Gastrocnemius medialis (tissue), 4 donors: Measurements from ENCODE around the gene LIPH. TPM values are rescaled to one million over a fixed set of nuclear protein-coding genes. Genes with fewer than 3 reads are reported as not detected.

Source experiments
- ATAC-seq, 2 donors: fragments of 150-250 bp; one replicate each; pipeline ENCODE4 v1.9.1; 2016
- DNase-seq, 2 donors: peaks; one replicate each; pipeline ENCODE4 v3.0.0-alpha.2; 2019
- H3K27ac ChIP-seq, 4 donors: fragments of 200-600 bp; sonication (generic); 1 replicate in 1 of 4; 2 replicates in 3 of 4; pipeline ENCODE4 v1.5.1; 2016 to 2018; ENCODE audit warnings: mild to moderate bottlenecking in 2 of 4, moderate library complexity in 1 of 4
- H3K27me3 ChIP-seq, 3 donors: fragments of 200-600 bp; sonication (generic) in 2 of 3; 1 replicate in 1 of 3; 2 replicates in 2 of 3; pipeline versions ENCODE4 v1.5.1 to v1.6.0; 2016 to 2019; ENCODE audit warnings: mild to moderate bottlenecking in 1 of 3, moderate library complexity in 1 of 3
- H3K36me3 ChIP-seq, 2 donors: fragments of 200-600 bp; sonication (generic) in 1 of 2; one replicate each; pipeline ENCODE4 v1.5.1; 2017 to 2018
- H3K4me1 ChIP-seq, 2 donors: fragments of 200-600 bp; sonication (generic) in 1 of 2; one replicate each; pipeline ENCODE4 v1.5.1; 2016 to 2017; ENCODE audit warnings: mild to moderate bottlenecking in 2 of 2
- H3K4me3 ChIP-seq, 4 donors: fragments of 200-600 bp; sonication (generic) in 3 of 4; 1 replicate in 1 of 4; 2 replicates in 3 of 4; pipeline ENCODE4 v1.5.1; 2016 to 2019; ENCODE audit warnings: mild to moderate bottlenecking in 2 of 4
- H3K9me3 ChIP-seq, 3 donors: fragments of 200-600 bp; sonication (generic) in 2 of 3; 1 replicate in 1 of 3; 2 replicates in 2 of 3; pipeline ENCODE4 v1.5.1; 2016 to 2019
- POLR2A ChIP-seq, 2 donors: fragments of 450-650 bp; IDR thresholded peaks; one replicate each; pipeline ENCODE4 v1.6.1; 2017; ENCODE audit warnings: antibody characterized with exemption in 2 of 2, mild to moderate bottlenecking in 2 of 2, moderate library complexity in 2 of 2
- in situ Hi-C, 4 donors: fragments of 200-750 bp; cut with MboI; loops; one replicate each; pipeline versions ENCODE4 v1.15.0 to v1.8.0; 2017; ENCODE audit warnings: low sequenced_read_pairs in 4 of 4
- intact Hi-C: fragments of 100-400 bp; cut with DNase I; formaldehyde crosslinking; loops from one replicate; pipeline ENCODE4 v1.15.1; 2023; ENCODE audit warnings: low total_unique reads
- total RNA-seq, 4 donors: library from RNA; depleted of rRNA; stranded (reverse); fragments of >200 nt; gene quantifications; one replicate each; pipeline versions ENCODE4 v1.1.0 to v1.2.3, GENCODE V29; 2016
- TF ChIP-seq, protein P1 (sequence below), 5 experiments: fragments of 450-650 bp in 3 of 5; fragments of 200-600 bp in 2 of 5; sonication (generic) in 2 of 5; IDR thresholded peaks in 4 of 5; conservative IDR thresholded peaks in 1 of 5; 1 replicate in 4 of 5; 2 replicates in 1 of 5; pipeline ENCODE4 v1.5.1; 2016 to 2019; ENCODE audit warnings: antibody characterized with exemption in 5 of 5, mild to moderate bottlenecking in 3 of 5, moderate library complexity in 3 of 5

The LIPH gene
- under 1 TPM in 2 of 4 donors, not detected in 2; 0.11 to 0.41 TPM for total RNA-seq

DNA sequence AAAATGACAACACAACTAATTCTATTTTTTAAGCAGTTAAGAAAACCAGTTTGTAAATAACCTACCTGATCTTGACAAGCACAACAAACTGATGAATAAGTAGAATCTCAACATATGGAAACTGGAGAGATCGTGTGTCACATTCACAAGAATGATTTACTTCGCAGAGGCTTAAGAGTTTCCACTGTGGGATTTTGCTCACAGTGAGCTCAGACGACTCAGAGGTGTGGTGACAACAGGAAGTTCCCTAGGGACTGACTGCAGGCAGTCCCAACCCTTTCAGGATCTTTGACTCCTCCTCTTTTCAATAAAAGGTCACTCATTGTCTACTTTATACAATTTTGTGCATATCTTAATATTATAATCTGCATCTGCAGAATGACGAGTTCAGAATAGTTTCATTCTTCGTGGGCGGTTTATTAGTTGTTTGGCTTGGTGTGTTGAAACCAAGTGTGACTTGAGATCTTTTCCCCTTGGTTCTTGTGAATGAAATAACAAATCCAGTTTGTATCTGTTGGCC is at the start of gene LIPH:
Gene LIPH, minus strand, starts transcription at position 231 of the 520 bp plus-strand sequence. Its CDS starts 117 bp downstream, at position 114.
- Histone ChIP-seq H3K9me3 (no peaks in the 10 kb centered on the region), H3K36me3 (no peaks in the 10 kb centered on the region), H3K4me1 (no peaks in the 10 kb centered on the region), H3K27ac (no peak within 1 kb of the TSS), H3K27me3 (no peaks in the 10 kb centered on the region), H3K4me3 (peak within 1 kb of the TSS in 1 of 4 donors; percentile 31)
- no peak for ATAC-seq
- TF ChIP-seq, protein P1, sequence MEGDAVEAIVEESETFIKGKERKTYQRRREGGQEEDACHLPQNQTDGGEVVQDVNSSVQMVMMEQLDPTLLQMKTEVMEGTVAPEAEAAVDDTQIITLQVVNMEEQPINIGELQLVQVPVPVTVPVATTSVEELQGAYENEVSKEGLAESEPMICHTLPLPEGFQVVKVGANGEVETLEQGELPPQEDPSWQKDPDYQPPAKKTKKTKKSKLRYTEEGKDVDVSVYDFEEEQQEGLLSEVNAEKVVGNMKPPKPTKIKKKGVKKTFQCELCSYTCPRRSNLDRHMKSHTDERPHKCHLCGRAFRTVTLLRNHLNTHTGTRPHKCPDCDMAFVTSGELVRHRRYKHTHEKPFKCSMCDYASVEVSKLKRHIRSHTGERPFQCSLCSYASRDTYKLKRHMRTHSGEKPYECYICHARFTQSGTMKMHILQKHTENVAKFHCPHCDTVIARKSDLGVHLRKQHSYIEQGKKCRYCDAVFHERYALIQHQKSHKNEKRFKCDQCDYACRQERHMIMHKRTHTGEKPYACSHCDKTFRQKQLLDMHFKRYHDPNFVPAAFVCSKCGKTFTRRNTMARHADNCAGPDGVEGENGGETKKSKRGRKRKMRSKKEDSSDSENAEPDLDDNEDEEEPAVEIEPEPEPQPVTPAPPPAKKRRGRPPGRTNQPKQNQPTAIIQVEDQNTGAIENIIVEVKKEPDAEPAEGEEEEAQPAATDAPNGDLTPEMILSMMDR (IDR thresholded peaks at IDR 0.05 in 4 of 5, conservative IDR thresholded peaks at IDR 0.05 in 1 of 5) = no peak
- no peak for TF ChIP-seq POLR2A (IDR thresholded peaks at IDR 0.05)
- in situ Hi-C loops = no loop called here
- no peak for DNase-seq
- intact Hi-C loops = no loop called here

DNA sequence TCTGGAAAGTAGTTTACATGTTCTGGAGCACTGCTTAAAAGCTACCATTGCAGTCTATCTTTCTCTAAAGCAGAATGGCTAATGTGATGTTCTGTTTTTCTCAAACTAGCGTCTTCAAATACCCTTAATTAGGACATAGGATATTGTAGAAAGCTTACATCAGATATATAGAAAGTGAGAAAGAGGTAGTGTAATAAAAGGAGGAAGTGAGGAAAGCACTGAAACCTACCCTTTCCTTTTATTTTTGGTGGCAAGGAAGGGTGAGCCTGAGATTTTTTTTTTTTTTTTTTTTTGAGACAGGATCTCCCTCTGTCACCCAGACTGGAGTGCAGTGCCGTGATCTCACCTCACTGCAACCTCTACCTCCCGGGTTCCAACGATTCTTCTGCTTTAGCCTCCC is 43.1 kb upstream of the LIPH start:
- no peak for ATAC-seq
- Histone ChIP-seq H3K4me1 (peaks cover 0 to 3% of the 10 kb centered on the region in 2 donors), H3K9me3 (no peaks in the 10 kb centered on the region), H3K36me3 (peaks cover 0 to 38% of the 10 kb centered on the region in 2 donors), H3K27ac (no peak overlapping the region), H3K4me3 (no peak overlapping the region), H3K27me3 (no peaks in the 10 kb centered on the region)
- no peak for DNase-seq
- intact Hi-C loops = no loop called here
- in situ Hi-C loops = loop anchor here in 2 of 4 donors (25.0 kb wide), 2 partner anchors 967 to 1192 kb away; partner anchors contain the start of genes DNAJB11 (in 1 of the 2), EIF4A2 (in 1 of the 2) and TBCCD1 (in 1 of the 2)
- TF ChIP-seq, protein P1 (IDR thresholded peaks at IDR 0.05 in 4 of 5, conservative IDR thresholded peaks at IDR 0.05 in 1 of 5) = no peak
- no peak for TF ChIP-seq POLR2A (IDR thresholded peaks at IDR 0.05)

- in situ Hi-C loops (loop anchor here in 2 of 4 donors (25.0 kb wide), 2 partner anchors 968 to 1193 kb away; partner anchors contain the start of genes DNAJB11 (in 1 of the 2), EIF4A2 (in 1 of the 2) and TBCCD1 (in 1 of the 2)), intact Hi-C loops (no loop called here)
- Histone ChIP-seq H3K36me3 (peaks cover 0 to 34% of the 10 kb centered on the region in 2 donors), H3K9me3 (no peaks in the 10 kb centered on the region), H3K27ac (no peak overlapping the region), H3K4me3 (no peak overlapping the region), H3K4me1 (no peaks in the 10 kb centered on the region), H3K27me3 (no peaks in the 10 kb centered on the region)
- TF ChIP-seq POLR2A (IDR thresholded peaks at IDR 0.05) = no peak
- TF ChIP-seq, protein P1 (IDR thresholded peaks at IDR 0.05 in 4 of 5, conservative IDR thresholded peaks at IDR 0.05 in 1 of 5) = no peak
- DNase-seq (no peak), ATAC-seq (no peak)
Observed at GRCh38 chr3:185594073-185594472, 41.7 kb upstream of the LIPH start.

GRCh38 chr3:185586686-185587039 is 34.3 kb upstream of the LIPH start:
- no peaks in the 10 kb centered on the region for H3K27me3 ChIP-seq
- no peaks in the 10 kb centered on the region for H3K9me3 ChIP-seq
- in situ Hi-C loops (loop anchor here in 2 of 4 donors (10.0 to 25.0 kb wide), 3 partner anchors 92 to 1201 kb away; partner anchors contain the start of genes DNAJB11 (in 1 of the 2), EIF4A2 (in 1 of the 2), TBCCD1 (in 1 of the 2) and TMEM41A (in 1 of the 2)), intact Hi-C loops (loop anchor here (2.0 to 10.0 kb wide), 4 partner anchors 88 to 1196 kb away; partner anchors contain the start of genes EIF4A2, MAP3K13, TBCCD1 and TMEM41A)
- peaks cover 14 to 25% of the 10 kb centered on the region in 2 donors for H3K4me1 ChIP-seq
- TF ChIP-seq POLR2A (IDR thresholded peaks at IDR 0.05) = no peak
- TF ChIP-seq, protein P1 (IDR thresholded peaks at IDR 0.05 in 4 of 5, conservative IDR thresholded peaks at IDR 0.05 in 1 of 5) = no peak
- DNase-seq (no peak), ATAC-seq (no peak)
- H3K27ac ChIP-seq = peak overlapping the region; percentile 93 to 95 (median 94)
- peak overlapping the region; percentile 79 to 98 (median 89) for H3K4me3 ChIP-seq
- no peaks in the 10 kb centered on the region for H3K36me3 ChIP-seq
